Activated B cell treated with CpG ODN at 0.5 μM for 24 hours (primary cell): ENCODE results near the gene ZNF316. TPM values are rescaled to one million over a fixed set of nuclear protein-coding genes. Genes with fewer than 3 reads are reported as not detected.

Experiments used
- ATAC-seq: fragments of 200-7000 bp; cut with Tn5 transposase; one replicate; pipeline ENCODE4 v1.10.0; 2021; ENCODE audit warnings: low read depth, mild to moderate bottlenecking, moderate library complexity
- CTCF ChIA-PET: fragments of 350-600 bp; sonication (Branson Sonifier 250); formaldehyde crosslinking; loops from one replicate; lab custom pipeline; 2021; ENCODE audit warnings: antibody characterized with exemption; lab: Charles Lee
- POLR2A ChIA-PET: fragments of 350-600 bp; sonication (Branson Sonifier 250); formaldehyde crosslinking; loops from one replicate; lab custom pipeline; 2021; ENCODE audit warnings: antibody characterized with exemption; lab: Charles Lee
- DNase-seq: peaks from one replicate; pipeline ENCODE4 v3.0.0; 2022
- H3K27ac Mint-ChIP-seq: one replicate; pipeline ENCODE4 v1.8.0; 2020; ENCODE audit warnings: mixed read lengths
- H3K27me3 Mint-ChIP-seq: one replicate; pipeline ENCODE4 v1.8.0; 2021; ENCODE audit warnings: mixed read lengths
- H3K36me3 Mint-ChIP-seq: one replicate; pipeline ENCODE4 v1.8.0; 2021; ENCODE audit warnings: low read depth, mixed read lengths
- H3K4me1 Mint-ChIP-seq: one replicate; pipeline ENCODE4 v1.8.0; 2021; ENCODE audit warnings: mixed read lengths
- H3K4me3 Mint-ChIP-seq: one replicate; pipeline ENCODE4 v1.8.0; 2020; ENCODE audit warnings: mild to moderate bottlenecking, mixed read lengths
- H3K9me3 Mint-ChIP-seq: one replicate; pipeline ENCODE4 v1.8.0; 2020; ENCODE audit warnings: mixed read lengths
- intact Hi-C: fragments of 100-400 bp; cut with micrococcal nuclease; formaldehyde crosslinking; loops from one replicate; pipeline ENCODE4 v1.15.1; 2024
- total RNA-seq: library from RNA; stranded (reverse); gene quantifications from 2 replicates; pipeline ENCODE4 v1.2.3, GENCODE V29; 2022
- TF ChIP-seq, protein P1 (sequence below): fragments of 200-600 bp; IDR thresholded peaks from one replicate; pipeline ENCODE4 v1.8.0; 2022; ENCODE audit warnings: antibody characterized with exemption, mild to moderate bottlenecking

Gene ZNF316
- total RNA-seq, 1 donor from 2014 or later = 43.8 TPM

DNA sequence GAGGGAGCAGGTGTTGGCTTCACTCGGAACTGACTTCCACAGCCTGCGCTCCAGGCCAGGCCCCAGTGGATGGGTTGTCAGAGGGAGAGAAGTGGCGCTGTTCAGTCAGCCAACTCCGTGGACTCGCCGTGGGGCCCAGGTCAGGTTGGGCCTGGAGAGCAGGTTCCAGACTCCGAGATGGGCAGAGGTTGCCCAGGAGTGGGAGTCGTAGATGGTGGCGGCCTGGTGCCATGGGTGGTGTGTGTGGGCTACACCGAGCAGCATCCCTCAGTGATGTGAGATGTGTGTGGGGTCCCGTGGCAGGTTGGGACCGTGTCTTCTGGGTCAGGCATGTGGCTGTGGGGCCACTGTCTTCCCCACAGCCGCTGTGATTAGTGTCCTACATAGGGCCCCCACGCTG is 10.4 kb downstream of the ZNF316 start:
- ChIA-PET CTCF (no interaction called here), POLR2A (no interaction called here)
- no peak overlapping the region for H3K4me3 Mint-ChIP-seq
- TF ChIP-seq, protein P1, sequence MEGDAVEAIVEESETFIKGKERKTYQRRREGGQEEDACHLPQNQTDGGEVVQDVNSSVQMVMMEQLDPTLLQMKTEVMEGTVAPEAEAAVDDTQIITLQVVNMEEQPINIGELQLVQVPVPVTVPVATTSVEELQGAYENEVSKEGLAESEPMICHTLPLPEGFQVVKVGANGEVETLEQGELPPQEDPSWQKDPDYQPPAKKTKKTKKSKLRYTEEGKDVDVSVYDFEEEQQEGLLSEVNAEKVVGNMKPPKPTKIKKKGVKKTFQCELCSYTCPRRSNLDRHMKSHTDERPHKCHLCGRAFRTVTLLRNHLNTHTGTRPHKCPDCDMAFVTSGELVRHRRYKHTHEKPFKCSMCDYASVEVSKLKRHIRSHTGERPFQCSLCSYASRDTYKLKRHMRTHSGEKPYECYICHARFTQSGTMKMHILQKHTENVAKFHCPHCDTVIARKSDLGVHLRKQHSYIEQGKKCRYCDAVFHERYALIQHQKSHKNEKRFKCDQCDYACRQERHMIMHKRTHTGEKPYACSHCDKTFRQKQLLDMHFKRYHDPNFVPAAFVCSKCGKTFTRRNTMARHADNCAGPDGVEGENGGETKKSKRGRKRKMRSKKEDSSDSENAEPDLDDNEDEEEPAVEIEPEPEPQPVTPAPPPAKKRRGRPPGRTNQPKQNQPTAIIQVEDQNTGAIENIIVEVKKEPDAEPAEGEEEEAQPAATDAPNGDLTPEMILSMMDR = no peak
- H3K27ac Mint-ChIP-seq = no peak overlapping the region
- no peaks in the 10 kb centered on the region for H3K4me1 Mint-ChIP-seq
- intact Hi-C loops = no loop called here
- peaks cover 86% of the 10 kb centered on the region for H3K36me3 Mint-ChIP-seq
- DNase-seq (no peak), ATAC-seq (no peak)
- H3K27me3 Mint-ChIP-seq = no peaks in the 10 kb centered on the region
- no peaks in the 10 kb centered on the region for H3K9me3 Mint-ChIP-seq

DNA sequence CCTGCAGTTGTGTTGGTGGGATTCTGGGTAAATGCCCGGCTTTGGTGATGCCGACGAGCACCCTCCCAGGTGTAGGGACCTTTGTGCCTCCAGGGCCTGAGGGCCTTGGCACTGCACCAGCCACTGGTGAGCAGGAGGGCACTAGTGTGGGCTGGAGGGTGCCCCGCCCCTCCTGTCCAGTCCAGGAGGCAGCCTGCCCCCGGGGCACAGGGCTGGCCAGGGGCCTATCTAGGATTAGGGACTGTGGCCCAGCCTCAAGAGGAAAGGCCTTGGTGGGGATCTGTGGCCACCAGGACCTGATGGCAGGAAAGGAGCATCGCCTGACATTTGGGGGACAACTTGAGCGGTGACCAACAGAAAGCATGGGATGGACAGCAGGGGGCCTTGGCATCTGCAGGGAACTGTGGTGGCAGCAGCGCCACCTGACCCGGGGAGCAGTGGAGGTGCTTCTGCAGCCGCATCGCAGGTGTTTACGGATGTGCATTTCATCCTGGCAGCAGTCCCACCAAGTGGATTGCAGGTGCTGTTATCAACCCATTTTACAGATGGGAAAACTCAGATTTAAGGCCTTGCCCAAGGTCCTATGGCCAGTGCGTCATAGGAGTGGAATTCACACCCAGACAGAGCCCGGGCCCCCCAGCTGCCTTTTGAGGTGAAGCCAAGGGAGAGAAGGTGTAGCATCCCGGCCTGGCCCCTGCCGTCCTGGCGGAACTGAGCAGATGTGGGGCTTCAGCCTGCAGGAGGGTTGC is 11.1 kb downstream of the ZNF316 start:
- ATAC-seq = no peak

DNA sequence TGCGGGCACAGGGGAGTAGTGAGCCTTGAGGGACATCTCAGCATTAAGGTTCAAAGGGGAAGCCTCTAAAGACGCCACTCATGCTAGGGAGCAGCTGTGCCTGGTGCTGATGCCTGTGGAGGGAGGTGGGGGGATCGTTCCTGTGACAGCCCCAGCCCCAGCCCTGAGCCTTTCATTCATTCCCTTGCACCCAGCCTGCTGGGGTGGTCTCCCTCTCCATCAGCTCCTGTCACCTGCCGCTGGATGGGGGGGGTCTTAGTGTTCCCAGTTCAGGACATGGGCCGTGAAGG is 11.6 kb downstream of the ZNF316 start:
- POLR2A ChIA-PET = no interaction called here
- Mint-ChIP-seq H3K4me1 (no peaks in the 10 kb centered on the region), H3K27ac (no peak overlapping the region), H3K9me3 (no peaks in the 10 kb centered on the region), H3K27me3 (no peaks in the 10 kb centered on the region), H3K4me3 (no peak overlapping the region), H3K36me3 (peaks cover 79% of the 10 kb centered on the region)
- intact Hi-C loops = no loop called here
- TF ChIP-seq, protein P1 = no peak
- ATAC-seq = no peak
- no peak for DNase-seq
- CTCF ChIA-PET = no interaction called here

More for the DNA sequence above, 11.1 kb downstream of the ZNF316 start:
- Mint-ChIP-seq H3K27me3 (no peaks in the 10 kb centered on the region), H3K9me3 (no peaks in the 10 kb centered on the region), H3K4me3 (no peak overlapping the region), H3K4me1 (no peaks in the 10 kb centered on the region), H3K27ac (no peak overlapping the region), H3K36me3 (peaks cover 84% of the 10 kb centered on the region)
- TF ChIP-seq, protein P1 = no peak
- ChIA-PET POLR2A (no interaction called here), CTCF (no interaction called here)
- DNase-seq = no peak
- intact Hi-C loops = no loop called here

DNA sequence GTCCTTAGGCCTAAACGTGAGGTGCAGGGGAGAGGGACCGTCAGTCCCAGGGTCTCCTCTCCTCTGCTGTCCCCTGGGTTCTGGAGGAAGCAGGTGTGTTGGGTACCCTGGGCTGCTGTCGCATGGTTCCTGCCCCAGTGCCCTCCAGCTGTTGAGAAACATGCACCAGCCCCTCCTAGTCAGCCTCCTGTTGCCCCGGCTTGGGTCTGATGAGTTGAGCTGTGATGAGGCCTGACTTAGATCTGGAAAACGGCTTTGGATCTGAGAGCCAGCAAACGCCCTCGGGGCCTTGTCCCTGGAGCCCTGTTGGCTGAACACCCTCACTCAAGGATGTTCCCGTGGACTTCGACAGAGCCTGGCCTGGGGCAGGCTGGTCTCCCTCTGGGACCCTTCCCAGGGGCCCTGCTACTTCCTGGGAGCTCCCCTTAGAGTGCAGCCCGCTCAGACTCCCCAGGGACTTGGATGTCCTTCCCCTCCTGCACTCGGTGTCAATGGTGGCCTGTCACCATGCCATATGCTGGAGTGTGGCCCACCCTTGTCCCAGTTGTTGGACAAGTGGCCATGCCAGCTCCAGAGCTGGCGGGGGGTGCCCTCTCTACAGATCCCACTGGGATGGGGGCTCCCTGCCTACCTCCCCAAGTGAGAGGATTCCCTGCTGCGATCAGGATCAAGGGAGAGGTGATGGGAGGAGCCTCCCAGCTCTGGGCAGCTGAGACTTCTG is 12.3 kb downstream of the ZNF316 start:
- Mint-ChIP-seq H3K9me3 (no peaks in the 10 kb centered on the region), H3K4me3 (no peak overlapping the region)
- CTCF ChIA-PET = no interaction called here

DNA sequence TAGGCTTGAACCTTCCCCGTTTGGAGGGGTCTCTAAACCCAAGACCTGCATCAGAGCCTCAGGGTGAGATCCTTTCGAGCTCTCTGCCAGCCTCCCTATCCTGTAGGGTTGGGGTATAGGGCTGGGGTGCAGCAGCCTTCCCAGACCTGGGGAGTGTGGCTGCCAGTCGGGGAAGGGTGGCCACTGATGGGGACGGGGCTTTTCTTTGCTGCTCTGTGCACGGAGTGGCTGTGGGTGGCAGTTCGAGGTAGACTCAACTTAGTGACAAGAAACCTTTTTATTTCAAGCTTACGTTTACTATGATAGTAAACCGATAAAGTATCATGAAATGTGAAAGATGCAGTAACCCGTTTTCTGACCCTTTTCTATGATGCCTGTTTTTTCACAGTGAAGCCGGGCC is 13.0 kb downstream of the ZNF316 start:
- H3K27ac Mint-ChIP-seq = no peak overlapping the region
- peaks cover 70% of the 10 kb centered on the region for H3K36me3 Mint-ChIP-seq

More for the DNA sequence above, 12.3 kb downstream of the ZNF316 start:
- Mint-ChIP-seq H3K36me3 (peaks cover 72% of the 10 kb centered on the region), H3K27ac (no peak overlapping the region), H3K4me1 (no peaks in the 10 kb centered on the region), H3K27me3 (no peaks in the 10 kb centered on the region)
- TF ChIP-seq, protein P1 = no peak
- POLR2A ChIA-PET = no interaction called here
- intact Hi-C loops = no loop called here
- DNase-seq = no peak
- ATAC-seq = no peak

More for the DNA sequence above, 13.0 kb downstream of the ZNF316 start:
- Mint-ChIP-seq H3K27me3 (no peaks in the 10 kb centered on the region), H3K4me3 (no peak overlapping the region), H3K9me3 (no peaks in the 10 kb centered on the region), H3K4me1 (no peaks in the 10 kb centered on the region)
- TF ChIP-seq, protein P1 = no peak
- intact Hi-C loops = no loop called here
- ChIA-PET POLR2A (no interaction called here), CTCF (no interaction called here)
- ATAC-seq (no peak), DNase-seq (no peak)
